ENCODE results near the gene LMNTD1.

Gene LMNTD1

DNA sequence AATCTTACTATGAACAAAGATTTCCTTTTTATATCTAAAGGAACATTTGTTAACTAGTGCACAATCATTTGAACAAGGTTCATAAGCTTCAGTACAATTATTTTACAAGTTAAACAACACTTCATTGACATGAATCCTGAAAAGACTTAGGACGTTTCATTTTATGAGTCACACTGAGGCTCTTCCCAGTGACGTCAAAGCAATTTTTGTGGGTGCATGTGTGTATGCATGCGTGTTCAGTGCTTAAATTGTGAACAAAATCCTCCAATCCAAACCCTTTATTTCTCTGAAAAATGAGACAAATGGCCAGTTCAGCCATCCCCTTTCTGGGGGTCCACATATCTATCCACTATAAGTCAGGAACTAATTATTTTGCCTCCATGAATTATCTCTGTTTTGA is 2.9 kb downstream of the LMNTD1 start:
- DNase-seq, result no peak

DNA sequence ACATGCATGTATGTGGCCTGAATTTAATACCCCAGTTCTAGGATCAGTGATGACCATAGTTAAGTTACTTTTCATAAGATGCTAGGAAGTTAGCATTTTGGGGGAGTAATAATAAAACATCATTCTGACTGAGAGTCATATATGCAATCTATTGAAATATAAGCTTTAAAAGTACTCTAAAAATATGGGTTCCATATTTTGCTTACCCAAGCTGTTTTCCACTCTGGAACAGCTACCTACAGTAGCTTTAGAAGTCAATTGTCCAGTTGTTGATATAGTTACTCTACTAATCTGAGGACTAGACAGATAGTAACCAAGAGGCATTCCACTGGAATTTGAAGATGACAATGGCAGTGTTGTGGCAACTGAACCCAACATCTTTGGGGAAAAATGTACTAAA is 4.0 kb downstream of the LMNTD1 start:
- DNase-seq, result no peak

DNA sequence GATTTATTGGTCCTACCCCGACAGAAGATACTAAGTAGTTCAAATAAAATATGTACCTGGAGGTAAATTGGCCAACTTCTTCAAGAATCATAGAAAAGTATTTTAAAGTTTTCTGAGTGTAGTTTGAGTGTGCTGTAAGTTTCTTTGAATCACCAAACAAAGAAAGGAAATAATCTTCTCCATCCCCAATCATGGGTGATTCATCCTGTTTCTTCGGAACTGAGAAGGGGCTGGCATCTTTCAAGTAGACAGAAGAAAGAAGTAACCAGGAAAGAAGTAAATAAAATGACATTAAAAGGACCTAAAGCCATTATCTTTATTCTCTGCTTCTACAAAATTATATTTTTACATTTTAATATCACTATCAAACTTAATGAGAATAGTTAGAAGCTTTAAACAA is 6.8 kb downstream of the LMNTD1 start:
- no peak for DNase-seq

DNA sequence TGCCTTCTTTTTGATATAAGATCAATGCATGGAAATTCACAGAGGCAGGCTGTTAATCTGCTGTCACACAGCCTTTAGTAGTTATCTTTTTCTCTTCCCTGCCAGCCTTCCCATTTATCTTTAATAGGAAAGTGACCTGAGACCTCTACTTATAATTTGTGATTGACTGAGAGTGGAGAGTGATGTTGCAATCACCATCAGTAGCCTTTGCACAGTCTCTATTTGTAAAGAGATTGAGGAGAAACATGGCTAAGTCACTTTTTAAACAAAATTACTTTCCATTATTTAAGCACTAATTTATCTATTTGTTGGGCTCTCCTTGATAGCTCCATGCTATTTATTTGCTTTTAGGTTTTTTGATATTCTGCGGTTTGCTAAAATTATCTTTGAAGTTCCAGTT is 19.9 kb downstream of the LMNTD1 start:
- no peak for DNase-seq

DNA sequence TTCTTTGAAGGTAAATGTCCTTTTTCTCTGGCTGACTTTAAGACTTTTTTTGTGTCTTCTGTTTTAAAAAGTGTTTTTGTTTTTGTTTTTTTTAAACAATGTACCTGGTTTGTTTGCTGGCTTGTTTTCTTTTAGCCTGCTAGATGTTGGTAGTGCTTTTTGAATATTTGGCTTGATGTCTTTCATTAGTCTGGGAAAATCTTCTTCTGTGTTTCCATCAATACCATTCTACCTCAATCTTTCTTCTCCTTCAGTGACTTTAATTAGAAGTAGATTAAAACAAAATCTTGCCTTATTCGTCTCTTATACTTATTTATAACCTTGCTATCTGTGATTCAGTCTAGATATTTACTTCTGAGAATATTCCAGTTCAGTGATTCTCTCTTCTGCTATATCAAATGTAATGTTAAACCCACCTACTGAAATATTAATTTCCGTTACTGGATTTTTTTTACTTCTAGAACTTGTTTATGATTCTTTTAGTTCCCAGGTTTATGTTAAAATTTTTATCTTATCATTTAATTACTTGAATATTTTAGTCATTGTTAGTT is 21.5 kb downstream of the LMNTD1 start:
- no peak for DNase-seq

DNA sequence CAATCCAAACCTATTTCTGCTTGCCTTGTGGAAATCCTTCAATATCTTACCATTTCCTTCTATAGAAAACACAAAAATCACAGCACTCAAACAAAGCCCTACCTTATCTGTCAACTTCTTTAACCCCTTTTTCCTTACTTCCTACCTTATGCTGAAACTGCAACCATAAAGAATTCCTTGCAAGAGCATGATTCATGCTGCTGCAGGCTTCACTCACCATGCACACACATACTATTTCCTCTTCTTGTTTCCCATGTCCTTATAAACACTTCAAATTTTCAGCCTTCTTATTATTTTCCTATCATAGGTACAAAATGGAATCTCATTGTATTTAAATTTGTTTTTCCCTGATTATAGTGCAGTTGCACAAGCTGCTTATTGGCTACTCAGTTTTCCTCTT is 23.3 kb downstream of the LMNTD1 start:
- DNase-seq, result no peak

DNA sequence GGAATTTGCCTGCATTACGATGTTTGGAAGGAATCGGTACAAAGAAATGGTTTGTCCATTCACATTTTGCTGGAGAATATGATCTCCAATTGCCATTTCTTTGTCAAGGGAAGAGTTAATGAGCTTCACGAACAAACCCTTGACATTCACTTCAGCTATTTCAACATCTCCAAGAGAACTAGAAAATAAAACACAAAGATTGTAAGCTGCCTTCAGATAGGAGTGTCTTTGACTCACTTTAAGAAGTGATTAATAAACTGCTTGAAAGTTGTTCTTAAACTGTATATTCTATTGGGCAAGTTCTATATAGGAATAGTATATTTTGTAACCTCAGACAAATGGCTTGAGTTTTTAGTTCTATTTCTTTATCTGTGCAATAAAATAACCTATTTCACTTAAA is 26.3 kb downstream of the LMNTD1 start:
- DNase-seq, result no peak

DNA sequence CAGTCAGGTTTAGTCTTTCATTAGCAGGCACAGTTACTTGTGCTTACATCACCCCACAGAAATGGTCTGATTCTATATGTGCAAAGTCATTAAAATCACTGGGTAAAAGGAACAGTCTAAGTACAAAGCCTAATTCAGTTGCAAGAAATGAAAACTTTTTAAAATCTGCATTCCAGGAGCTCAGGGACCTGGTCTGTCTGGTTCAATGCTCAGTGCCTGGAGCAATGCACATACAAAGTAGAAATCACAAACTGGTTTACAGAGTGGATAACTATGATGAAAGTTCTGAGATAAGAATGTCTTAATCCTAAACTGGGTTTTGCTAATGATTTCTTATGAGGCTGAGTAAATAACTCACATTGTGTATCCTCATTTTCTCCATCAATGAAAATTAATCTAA is 28.7 kb downstream of the LMNTD1 start:
- no peak for DNase-seq

DNA sequence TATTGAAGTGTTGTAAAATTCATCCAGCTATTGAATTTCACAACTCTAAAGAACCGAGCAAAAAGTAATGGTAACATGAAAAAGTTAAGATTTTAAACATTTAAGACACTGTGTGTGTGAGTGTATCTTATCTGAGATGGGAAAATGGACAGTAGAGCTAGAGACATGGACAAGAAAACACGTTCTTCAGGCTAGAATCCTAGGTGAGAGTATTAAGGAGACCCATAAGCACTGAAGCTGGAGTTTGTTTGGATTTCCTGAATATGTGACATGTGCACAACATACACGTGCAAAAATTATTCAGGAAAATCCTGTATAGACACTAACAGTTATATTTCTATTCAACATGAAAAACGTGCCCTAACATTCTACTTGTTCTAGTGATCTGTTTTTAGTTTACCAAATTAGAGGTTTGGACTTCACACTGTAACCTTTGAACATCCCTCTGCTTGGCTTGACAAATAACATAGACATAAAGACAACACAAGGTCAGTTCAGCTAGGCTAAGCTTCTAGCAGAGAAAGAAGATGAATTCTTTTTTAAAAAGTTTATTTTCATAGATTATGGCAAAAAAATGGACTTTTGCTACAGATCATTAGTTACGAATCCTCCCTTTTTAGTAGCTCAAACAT is 31.3 kb downstream of the LMNTD1 start:
- no peak for DNase-seq

DNA sequence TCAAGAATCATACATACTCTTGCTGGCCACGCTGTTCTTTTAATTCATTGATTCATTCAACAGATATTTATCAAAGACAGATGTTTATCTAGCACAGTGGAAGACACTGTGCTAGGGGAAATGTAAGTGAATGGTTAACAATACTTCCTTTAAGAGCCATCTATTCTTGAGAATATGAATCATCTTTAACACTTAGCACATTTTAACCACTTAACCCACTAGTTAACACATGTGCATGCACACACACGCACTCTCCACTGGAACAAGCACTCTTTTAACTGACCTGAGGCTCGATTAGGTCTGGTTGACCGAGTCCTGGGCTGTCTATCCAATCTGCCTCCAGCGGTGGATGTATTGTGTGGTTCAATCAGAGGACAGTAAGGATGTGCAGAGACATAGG is 34.6 kb downstream of the LMNTD1 start:
- no peak for DNase-seq

DNA sequence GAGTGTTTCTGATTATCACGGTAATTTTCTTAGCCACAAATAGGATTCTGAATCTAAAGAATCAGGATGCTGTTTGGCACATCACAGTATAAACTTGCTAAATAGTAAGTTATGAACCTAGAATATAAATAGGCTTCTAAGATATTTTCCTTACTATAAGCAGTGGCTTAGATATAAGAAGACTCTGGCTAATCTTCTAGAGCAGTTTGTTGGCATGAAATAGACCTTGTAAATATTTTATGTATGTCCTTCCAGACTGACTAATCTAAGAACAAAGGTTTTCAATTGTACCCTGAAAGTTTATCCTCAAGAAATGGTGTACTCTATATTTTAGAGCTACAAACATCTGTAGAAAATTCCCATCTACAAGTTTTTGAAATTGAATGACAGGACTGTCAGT is 48.3 kb downstream of the LMNTD1 start:
- DNase-seq, result no peak

DNA sequence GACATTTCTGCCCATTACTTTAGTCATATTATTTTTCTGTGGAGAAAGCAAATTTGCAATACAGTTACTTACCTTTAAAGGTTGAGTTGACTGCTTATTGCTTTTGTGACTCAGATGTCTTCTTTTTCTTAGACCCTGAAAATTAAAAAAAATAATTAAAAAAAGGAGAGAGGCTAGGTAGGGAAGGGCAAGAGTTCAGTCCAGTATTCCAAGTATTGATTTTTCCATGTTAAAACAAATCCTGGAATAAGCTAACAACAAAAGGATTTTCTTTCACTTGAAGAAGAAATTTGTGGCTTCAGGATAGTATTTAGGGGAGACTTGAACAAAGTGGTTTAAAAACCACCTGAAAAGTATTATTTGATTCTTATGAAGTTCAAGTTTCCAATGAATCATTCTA is 49.4 kb downstream of the LMNTD1 start:
- no peak for DNase-seq

DNA sequence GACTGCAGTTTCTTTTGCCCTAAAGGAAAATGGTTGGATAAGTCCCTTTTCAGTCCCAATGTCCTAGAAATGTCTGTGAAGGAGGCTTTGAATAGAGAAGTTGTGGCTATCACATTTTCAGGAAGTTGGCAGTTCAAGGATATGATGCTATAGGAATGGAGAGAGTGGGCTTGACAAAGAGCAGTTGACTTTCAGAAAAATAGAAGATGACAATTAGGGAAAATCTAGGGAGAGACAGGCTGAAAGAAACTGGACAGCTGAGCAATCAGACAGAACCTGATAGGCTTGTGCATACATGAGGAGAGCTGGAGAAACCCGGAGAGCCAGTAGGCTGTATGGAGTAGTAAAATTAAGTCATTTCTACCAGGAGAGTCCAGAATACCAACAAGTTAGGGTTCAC is 50.5 kb downstream of the LMNTD1 start:
- no peak for DNase-seq

DNA sequence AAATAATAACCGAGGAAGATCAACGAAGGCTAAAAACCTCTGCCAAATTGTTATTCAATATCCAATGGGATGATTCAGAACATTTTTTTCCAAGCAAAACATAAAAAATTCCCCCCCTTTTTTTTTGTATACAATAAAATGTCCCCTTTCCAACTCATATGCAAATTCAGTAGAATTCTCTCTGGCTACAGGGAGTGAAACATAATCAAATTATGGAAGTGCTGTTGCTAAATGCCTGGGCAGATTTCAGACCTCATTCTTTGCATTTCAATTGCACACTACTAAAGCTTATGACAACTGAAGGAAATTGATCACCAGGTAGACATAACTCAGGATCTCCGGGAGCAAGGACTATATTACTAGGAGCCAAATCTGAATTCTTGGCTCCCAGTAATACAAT is 51.0 kb downstream of the LMNTD1 start:
- DNase-seq, result no peak

DNA sequence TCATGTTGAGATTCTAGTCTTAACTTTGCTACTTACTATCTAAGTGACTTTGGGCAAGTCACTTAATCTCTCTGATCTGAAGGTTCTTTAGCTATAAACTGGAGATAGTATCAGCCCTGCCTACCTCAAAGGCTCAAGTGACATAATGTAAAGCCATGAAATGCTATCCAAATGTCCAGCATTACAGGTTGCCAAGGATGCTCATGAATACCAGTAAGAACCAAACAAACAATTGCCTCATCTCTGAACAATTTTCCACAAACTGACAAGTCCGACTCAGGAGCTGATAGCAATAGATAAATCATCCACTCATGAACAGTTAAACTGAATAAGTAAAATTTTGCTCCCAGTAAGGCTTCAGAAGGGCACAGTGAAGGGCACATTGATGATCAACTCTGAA is 51.5 kb downstream of the LMNTD1 start:
- no peak for DNase-seq

DNA sequence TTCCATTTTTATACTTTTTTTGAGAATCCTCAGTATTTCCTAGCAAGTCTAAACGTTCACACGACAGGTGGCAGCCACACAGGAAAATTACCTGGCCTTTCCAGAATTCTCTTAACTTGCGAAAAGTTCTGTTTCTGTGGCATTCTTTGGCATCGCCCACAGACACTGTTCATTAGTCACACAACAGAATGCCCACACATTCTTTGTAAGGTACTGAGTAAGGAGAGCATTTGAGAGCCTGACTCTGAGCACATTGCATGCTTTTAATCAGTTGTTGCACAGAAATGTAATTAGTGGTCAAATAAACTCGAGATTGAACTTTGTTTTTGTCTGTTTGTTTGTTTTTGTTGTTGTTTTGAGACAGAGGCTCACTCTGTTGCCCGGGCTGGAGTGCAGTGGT is 52.4 kb downstream of the LMNTD1 start:
- no peak for DNase-seq

DNA sequence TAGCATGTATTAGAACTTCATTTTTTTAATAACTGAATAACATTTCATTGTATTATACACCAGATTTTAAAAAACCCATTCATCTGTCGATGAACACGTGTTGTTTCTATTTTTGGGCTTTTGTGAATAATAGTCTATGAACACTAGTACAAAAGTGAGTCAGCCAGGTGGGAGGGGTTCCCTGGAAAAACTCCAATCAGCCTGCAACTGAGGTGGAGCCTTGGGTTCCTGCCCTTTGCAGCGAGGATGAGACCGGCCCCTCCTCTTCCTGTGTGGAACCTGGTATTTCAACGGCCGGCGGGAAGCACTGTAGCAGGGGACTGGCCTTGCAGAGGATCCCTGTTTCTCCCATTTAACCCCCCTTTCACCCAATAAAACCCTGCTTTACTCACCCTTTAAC is 56.1 kb downstream of the LMNTD1 start:
- DNase-seq, result no peak

DNA sequence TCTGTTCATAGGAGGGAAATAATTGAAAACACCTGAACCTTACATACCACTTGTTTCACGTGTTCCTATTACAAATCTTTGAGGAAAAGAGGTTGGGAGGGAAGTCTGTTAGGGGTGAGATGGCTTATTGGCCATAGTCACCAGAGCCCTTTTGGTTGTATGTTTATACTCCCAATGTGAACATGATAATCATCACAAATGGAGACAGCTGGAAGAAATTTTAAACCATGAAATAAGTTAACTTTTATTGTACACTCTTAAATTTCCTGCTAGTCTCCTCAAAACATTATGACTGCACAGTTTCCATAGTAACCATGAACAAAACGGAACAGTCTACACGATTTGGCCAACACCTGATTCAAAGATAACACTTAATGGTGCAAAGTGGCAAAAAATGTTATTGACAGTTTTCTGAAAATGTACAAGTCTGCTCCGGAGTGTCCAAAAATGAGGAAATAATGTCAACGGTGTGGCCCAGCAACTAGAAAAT is 56.9 kb downstream of the LMNTD1 start:
- DNase-seq, result no peak

DNA sequence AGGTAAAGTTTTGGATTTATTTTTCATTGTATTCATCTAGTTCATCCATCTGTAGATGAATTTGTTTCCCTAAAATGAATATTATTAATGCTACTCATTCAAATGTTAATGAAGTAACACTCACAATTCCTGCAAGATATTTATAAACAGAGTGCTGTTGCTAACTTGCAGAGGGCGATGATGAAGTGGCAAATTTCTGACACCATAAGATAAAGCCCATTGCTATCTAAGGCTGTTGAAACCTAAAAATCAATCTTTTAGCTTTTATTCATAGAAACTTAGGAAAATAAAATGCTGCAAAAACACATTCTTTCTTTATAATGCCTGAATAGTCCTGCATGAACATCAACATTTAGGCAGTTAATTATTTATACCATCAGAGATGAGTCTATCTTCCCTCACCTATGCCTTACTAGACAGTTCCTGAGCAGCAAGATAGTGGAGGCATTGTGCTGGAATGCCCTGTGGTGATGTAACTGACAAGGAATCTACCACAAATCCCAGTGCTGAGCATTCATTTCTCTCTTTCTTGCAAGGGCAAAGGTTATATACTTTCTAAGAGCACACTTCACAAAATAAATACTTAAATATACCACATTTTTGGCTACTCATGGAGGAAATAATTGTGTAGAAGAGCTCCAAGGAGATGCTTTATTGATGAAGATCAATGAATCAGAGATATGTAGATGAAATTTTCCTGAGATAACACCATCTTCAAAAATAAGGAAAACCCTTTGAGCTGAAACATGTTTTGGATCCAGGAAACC is 57.6 kb downstream of the LMNTD1 start:
- DNase-seq, result no peak

DNA sequence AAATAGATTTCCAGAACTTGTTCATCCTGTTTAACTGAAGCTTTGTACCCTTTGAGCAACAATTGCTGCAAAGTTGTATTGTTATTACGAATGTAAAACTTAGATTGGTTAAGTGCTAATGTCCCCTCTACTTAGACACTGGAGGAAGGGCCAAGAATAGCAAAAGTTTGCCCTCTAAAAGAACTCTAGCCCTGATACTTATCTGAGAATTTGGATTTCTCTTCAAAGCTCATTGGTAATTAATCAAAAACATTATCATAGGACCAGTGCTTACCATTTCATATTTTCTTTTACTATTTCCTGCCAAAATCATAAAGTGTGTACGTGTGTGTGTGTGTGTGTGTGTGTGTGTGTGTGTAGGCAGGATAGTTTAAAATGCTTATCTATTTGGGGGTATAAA is 58.2 kb downstream of the LMNTD1 start:
- DNase-seq, result no peak

DNA sequence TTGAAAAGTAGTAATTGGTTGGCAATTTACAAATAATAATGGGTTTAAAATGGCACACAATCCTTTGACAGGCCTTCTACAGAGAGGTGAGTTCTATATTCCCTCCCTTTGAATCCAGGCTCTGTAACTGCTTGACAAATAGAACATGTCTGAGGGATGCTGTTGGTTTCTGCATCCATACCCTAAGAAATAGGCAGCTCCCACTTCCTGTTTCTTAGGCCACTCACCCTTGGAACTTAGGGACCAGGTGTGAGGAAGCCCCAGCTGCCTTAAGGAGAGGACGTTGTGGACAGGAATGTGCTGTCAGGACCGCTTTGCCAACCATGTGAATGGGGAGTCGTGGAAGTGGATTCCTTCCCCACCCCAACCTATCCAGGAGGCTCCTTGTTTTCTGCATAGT is 59.4 kb downstream of the LMNTD1 start:
- DNase-seq, result no peak

DNA sequence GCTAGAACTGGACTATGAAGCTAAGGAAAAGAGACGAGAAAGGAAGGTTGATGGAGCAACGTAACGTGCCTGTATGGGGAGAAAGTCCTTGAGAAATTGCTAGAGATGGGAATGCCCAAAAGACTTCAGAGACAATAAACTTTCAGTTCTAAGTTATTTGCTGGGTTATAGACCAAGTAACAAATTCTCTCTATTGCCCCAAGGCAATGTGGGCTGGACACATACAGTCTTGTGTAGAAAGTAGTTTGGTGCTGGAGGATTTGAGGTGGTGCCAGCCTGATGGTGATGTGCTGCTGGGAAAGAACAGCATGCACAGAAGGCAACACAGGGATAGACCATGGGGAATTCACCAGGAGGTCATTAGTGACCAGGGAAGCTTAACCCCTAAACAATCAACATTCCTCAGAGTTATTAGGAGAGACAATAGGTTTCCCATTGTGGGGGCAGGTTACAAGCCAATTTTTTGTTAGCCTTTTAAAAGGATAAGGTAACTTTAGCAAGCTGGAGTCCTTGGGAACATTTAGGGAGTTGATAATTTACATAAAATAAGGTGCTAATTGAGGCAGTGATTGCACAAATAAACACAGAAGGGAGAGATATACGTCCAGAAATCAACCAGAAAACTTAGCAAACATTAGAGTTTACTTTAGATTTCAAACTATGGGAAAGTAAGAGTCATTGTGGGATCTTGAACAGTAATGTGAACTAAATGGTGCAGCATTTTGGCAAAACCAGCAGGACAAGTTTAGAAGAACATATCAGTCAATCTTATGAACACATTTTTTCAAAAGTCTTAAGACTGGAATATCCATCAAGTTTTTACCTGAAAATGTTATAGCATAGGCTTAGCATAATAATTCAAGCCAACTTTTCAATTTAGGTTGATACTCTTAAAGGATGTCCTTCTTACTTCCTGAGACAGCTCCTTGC is 61.4 kb downstream of the LMNTD1 start:
- DNase-seq, result no peak

Measured in SHP77 treated with DMSO at 0.1 percent for 48 hours (cell line).